NCI-H2196 treated with DMSO at 0.1 percent for 48 hours (cell line): ENCODE measurements around the gene CHTF8.

ENCODE experiments used
- DNase-seq: peaks from one replicate; lab custom pipeline; 2025; ENCODE audit not compliant: unreplicated experiment; lab: John Stamatoyannopoulos, UW

The CHTF8 gene

DNA sequence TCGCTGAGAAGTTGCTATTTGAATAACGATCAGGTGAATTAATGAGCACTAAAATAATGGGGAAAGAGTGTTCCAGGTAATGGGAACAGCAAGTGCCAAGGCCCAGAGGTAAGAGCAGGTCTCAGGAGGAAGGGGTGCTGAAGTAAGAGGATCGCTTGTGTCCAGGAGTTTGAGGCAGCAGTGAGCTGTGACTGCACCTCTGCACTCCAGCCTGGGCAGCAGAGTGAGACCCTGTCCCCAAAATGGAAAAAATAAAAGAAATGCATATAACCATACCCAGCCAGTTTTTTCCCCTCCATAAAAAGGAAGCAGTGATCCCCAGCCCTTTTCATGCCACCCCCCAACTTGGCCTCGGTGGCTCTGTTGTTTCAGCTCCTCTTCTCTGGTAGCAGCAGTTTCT is 43.7 kb downstream of the CHTF8 start:
- no peak for DNase-seq

DNA sequence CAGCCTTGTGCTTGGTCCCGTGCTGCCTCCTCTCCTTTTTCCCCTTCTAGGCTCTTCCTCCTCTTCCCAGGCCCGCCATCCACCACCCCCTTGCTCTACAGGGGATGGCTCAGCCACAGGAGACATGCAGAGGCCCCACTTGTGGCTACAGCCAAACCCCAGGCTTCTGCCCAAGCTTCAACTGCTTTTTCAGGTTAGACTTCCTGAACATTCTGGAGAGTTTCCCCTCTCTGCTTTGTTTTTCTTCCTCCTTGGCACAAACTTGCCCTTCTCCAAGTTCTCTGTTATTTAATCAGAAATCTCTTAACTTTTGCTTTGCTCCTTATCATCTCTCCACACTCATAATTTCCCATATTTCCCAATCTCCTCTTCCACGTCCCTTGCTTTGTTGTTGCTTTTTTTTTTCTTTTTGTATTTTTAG is 45.2 kb downstream of the CHTF8 start:
- no peak for DNase-seq

DNA sequence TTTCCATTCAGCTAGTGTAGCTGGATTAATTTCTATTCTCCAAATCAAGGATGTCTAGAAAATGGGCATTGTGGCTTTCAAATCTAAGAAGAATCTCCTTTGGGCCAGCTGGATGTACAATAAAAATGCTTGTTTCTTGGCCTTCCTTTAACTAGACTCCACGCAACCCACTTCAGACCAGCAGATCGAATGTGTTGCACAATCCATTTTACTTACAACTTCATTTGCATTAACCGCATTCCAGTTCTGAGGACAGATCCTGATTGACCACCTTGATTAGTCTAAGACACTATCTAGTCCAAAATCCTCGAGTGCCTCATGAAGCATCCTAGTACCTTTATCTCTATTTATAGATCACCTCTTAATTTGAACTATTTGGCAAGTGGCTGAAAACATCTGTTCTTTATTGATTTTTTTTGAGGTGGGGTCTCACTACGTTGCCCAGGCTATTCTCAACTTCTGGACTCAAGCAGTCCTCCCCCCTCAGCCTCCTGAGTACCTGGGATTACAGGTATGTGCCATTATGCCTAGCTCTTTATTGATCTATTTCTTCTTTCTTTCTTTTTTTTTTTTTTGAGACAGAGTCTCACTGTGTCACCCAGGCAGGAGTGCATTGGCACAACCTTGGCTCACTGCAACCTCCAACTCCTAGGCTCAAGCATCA is 47.2 kb downstream of the CHTF8 start:
- DNase-seq: no peak

DNA sequence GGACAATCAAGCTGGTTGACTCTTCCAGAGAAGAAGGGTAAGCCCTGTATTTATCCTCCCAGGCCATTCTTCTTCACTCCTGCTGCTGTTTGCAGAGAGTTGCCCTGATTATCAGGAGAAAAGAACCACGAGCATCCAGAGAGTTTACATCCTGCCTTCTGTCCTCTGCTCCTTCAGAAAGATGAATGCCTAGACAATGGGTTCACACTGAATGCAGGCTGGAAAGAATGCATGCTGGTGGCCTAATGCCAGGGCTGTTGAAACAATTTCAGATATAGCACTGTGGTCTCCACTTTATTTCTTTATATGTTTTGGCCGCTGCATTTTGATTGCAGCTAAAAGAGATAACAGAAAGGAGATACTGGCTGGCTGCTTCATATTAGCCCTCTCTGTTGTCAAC is 48.1 kb downstream of the CHTF8 start:
- DNase-seq: no peak

DNA sequence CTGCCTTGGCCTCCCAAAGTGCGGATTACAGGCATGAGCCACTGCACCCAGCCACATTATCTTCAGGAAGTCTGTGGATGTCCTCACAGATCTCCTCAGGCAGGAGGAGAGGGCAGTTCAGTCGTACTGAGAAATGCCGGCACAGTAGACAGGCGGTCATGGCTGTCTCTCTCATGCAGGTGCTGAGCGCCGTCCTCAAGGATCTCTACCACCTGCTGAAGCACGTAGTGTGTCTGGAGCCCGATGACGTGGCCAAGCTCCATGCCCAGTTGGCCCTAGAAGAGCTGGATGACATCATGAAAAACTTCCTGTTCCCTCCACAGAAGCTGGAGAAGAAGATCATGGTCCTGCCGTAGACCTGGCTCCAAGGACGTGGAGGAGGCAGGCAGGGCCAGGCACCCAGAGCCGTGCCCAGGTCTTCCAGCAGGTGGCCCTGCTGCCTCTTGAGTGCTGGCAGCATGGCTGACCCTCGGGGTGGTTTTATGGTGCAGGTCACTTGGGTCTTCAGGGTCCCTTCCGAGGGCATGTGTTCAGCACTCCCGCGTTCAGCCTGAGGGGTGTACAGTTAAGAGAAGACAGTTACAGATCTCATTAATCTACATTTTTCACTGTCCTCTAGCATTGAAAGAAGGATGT is 49.0 kb downstream of the CHTF8 start:
- no peak for DNase-seq

DNA sequence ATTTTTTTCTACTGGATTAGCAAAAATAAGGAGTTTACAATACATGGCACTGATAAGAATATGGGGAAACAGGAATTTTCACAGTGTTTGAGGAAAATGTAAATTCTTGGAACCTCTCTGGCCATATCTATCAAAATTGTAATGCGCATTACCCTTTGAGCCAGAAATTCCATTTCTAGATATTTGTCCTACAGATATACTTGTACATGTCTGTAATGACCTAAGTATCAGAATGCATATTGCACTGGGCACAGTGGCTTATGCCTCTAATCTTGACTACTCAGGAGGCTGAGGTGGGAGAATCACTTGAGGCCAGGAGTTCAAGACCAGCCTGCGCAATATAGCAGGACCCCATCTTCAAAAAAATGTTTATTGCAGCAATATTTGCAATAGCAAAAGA is 52.7 kb downstream of the CHTF8 start:
- no peak for DNase-seq

DNA sequence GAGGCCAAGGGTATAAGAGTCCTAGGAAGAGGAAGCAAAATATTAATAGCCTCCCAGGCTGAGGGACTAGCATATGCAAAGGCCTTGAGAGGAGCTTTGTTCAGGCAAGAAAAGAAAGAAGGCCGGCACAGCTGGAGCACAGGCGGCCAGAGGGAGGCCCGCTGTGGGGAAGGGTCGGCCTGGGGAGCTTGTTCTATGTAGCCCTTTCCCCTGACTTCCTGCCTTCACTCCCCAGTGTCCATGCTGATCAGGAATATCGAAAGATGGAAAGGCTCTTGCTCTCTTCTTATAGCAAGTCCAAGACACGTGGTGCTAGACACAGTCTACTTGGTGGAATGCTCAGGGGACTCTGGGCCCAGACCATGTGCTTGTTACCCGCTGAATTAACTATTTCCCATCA is 54.3 kb downstream of the CHTF8 start:
- DNase-seq: no peak

DNA sequence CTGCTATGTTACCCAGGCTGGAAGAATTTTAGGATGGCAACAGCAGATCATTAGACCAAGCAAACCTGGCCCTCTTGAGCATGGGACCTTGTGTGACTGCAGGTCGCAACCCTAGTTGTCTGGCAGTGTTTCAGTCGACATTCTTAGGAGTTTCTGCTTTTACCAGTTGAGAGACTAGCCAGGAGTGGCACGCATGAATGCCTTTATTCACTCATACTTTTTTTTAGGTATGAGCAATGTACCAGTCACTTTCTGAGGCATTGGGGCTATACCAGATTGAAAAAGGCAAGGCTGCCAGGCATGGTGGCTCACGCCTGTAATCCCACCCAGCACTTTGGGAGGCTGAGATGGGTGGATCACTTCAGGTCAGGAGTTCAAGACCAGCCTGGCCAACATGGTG is 55.1 kb downstream of the CHTF8 start:
- no peak for DNase-seq

DNA sequence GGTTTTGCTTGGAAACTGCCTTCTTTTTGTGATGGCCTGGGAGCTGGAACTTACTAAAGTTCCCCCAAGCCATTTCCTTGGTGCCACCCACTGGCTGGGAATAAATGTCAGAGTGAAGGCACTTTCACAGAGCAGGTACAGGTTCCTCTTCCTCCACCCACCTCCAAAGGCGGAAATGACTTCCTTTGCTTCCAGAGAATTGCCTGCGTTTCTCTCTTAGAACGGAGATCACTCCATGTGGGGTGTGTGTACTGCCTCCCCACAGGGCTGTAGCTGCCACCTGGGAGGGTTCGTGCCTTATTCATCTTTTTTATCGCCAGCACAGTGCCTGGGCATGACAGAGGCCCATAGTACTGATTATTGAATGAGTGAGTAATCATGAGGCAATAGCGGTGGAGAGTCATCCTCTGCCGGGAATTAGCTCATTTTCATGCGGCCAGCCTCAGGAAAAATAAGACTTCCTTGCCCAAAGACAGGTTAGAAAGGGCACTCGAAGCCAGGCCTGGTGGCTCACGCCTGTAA is 59.1 kb downstream of the CHTF8 start:
- DNase-seq: no peak

DNA sequence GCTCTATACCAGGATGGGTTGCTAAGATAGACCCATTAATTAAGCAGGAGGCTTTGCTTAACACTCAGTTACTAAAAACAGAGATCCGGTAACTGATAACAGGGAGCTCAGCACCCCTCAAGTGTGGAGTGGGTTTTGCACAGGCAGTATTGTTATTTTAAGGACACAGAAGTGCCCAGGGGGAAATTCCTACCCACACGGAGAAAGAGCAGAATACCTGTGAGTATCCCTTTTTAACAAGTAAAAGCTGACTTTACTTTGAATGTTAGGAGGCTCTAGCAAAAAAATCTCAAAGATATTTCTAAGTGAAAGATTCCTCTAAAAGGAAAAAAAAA is 59.8 kb downstream of the CHTF8 start:
- DNase-seq: no peak

DNA sequence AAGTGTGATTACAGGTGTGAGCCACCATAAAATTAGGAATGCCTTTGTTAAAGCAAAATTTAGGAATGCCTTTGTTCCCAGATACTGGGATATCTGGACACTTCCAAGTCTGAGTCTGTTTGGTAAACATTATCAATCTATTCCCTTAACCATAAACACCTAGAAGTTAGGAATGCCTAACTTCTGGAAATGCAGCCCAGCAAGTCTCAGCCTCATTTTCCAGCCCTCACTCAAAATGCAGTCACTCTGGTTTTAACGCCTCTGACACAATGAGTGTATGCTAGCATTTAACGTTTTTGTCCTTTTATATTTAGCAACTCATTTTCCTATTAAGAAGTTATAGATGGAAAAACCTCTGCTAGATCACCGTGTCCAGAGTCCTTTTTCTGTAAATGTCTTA is 61.4 kb downstream of the CHTF8 start:
- no peak for DNase-seq

DNA sequence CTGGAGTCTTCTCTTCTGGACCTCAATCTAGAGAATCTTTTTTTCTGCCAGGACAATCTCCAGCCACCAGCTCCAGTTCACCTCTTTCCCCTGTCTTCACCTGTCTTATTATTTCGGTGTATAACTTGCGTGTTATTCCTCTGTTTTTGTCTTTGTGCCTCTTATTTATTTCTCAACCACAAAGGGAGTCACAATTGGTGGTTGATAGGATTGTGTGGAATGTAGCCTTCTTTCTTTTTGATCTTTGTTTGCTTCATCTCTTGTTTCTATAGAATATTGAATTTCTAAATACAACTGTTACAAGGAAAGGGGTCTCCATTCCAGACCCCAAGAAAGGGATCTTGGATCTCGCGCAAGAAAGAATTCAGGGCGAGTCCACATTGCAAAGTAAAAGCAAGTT is 62.9 kb downstream of the CHTF8 start:
- no peak for DNase-seq
